HG02588 (cell line): ENCODE measurements around the gene TRIM49C.
"Not testable (repeated sequence)": the region's sequence is repeated elsewhere in the genome, so short reads cannot be mapped to it uniquely, and the experiment has no call there.

Experiments used
- ATAC-seq: cut with Tn5 transposase; IDR thresholded peaks from one replicate; pipeline ENCODE4 v1.9.1; 2021; ENCODE audit warnings: mild to moderate bottlenecking, moderate library complexity; ENCODE audit not compliant: unreplicated experiment

TRIM49C gene

GRCh38 chr11:90030806-90031205, at the start of gene TRIM49C:
TSS of gene TRIM49C (plus strand) at chr11:90031106. CDS start at chr11:90035212, 4,106 bp downstream.
- not testable (repeated sequence) for ATAC-seq

GRCh38 chr11:90024184-90024583, 6.7 kb upstream of the TRIM49C start:
- not testable (repeated sequence) for ATAC-seq

- ATAC-seq, result not testable (repeated sequence)
Measured at GRCh38 chr11:90051591-90052209, 20.8 kb downstream of the TRIM49C start.

GRCh38 chr11:90052311-90052710, 21.4 kb downstream of the TRIM49C start:
- ATAC-seq, result not testable (repeated sequence)

- ATAC-seq, result not testable (repeated sequence)
Measured at GRCh38 chr11:90053545-90053944, 22.6 kb downstream of the TRIM49C start.

- not testable (repeated sequence) for ATAC-seq
Measured at GRCh38 chr11:90085650-90086049, 54.7 kb downstream of the TRIM49C start, which contains the start of gene UBTFL1. TSS of gene UBTFL1 (plus strand) at chr11:90085950. CDS start at chr11:90085950, 0 bp downstream.

GRCh38 chr11:90088731-90089130, 57.8 kb downstream of the TRIM49C start:
- ATAC-seq, result not testable (repeated sequence)
